ENCODE measurements around the gene ISL1. TPM values are rescaled to one million over a fixed set of nuclear protein-coding genes. Genes with fewer than 3 reads are reported as not detected.

Gene ISL1
- total RNA-seq, 2 experiments from 2014 or later = not detected

DNA sequence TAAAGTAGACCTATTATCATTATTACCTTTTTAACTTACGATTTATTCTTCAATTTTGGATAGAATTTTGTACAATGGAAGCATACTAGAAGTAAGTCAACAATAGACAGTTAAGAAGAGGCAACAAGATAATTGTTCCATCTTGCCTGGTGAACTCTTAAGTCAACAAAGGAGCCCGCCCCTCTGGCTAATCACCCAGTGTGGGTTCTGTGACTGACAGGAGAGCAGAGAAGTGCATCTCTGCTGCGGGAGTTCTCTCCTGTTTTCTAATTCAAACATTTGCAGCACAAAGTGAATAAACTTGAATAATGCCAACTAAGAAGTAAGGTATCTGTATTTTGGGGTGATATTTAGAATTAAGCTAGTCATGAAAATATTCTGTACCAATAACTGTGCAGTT, 6.7 kb upstream of the ISL1 start:
- no peaks in the 10 kb centered on the region for H3K36me3 ChIP-seq (ENCODE audit: insufficient read depth, low read length)
- no peak overlapping the region for H3K4me2 ChIP-seq (ENCODE audit: low read length)
- ChIA-PET CTCF (ENCODE audit: unreplicated experiment) (no interaction called here), POLR2A (no interaction called here)
- H3K4me1 ChIP-seq (ENCODE audit: insufficient read depth, low read length, poor library complexity, severe bottlenecking) = no peaks in the 10 kb centered on the region
- no peaks in the 10 kb centered on the region for H3K9me2 ChIP-seq (ENCODE audit: insufficient read depth, low read length)
- TF ChIP-seq EZH2phosphoT487 (IDR thresholded peaks at IDR 0.05; ENCODE audit: borderline replicate concordance, low read depth, low read length) = no peak
- TF ChIP-seq, protein P1, sequence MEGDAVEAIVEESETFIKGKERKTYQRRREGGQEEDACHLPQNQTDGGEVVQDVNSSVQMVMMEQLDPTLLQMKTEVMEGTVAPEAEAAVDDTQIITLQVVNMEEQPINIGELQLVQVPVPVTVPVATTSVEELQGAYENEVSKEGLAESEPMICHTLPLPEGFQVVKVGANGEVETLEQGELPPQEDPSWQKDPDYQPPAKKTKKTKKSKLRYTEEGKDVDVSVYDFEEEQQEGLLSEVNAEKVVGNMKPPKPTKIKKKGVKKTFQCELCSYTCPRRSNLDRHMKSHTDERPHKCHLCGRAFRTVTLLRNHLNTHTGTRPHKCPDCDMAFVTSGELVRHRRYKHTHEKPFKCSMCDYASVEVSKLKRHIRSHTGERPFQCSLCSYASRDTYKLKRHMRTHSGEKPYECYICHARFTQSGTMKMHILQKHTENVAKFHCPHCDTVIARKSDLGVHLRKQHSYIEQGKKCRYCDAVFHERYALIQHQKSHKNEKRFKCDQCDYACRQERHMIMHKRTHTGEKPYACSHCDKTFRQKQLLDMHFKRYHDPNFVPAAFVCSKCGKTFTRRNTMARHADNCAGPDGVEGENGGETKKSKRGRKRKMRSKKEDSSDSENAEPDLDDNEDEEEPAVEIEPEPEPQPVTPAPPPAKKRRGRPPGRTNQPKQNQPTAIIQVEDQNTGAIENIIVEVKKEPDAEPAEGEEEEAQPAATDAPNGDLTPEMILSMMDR (conservative IDR thresholded peaks at IDR 0.05; ENCODE audit: low read length) = no peak
- no peak overlapping the region for H3K4me3 ChIP-seq (ENCODE audit: low read depth, low read length, poor library complexity, severe bottlenecking)
- no peak overlapping the region for H3K27ac ChIP-seq (ENCODE audit: low read depth, low read length, poor library complexity, severe bottlenecking)
- H3K9me3 ChIP-seq (ENCODE audit: low read length) = no peaks in the 10 kb centered on the region
- DNase-seq (ENCODE audit: low spot score) = no peak
- intact Hi-C loops (cut with micrococcal nuclease; ENCODE audit: unreplicated experiment) = loop anchor here (10.0 kb wide), 1 partner anchor 412 kb away; no protein-coding TSS in a partner anchor
- BruUV-seq (replicated peaks) = no TSS peak
- H2AFZ ChIP-seq (ENCODE audit: low read length) = no peak overlapping the region
- no peaks in the 10 kb centered on the region for H3K79me2 ChIP-seq (ENCODE audit: insufficient read depth, low read depth, low read length)
- H4K20me1 ChIP-seq (ENCODE audit: insufficient read depth, low read length) = no peaks in the 10 kb centered on the region

DNA sequence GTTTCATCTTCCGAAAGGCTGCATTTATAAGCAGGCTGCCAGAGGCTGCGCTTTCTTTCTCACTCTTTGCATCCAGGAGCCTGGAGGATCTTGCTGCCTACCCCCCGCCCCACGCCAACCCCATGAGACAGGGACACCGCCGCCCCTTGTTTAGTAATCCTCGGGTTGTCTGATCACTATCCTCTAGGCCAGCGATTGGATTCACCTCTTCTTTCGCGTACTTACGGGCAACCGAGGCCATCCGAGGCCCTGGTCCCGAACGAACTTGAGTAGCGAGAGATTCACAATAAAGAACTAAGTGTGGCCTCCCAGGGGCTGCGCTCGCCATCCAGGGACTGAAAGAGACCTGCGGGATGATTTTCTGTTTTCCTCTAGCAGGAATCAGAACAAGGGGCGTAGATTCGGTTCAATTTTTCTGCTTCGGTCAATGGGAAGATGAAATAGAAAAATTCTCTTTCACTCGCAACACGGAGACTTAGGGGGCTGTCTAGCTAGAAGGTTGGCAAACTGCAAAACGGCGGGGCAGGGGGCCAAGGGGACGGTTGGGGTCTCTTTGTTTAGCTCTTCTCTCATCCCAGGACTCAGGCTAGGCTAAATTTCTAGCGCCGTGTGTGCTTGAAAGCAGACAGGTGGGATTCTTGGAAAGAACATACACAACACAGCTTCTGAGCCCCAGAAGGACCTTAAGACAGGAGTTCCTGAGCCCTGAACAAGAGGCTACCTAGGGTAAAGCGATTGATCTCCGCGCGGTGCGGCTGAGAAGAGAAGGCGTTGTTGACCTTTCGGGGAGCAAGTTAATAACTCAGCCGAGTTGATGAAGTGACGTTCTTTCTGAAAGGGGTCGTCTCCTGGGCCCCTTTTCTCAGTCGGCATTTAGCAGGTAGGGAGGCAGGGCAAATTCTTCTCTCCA, 5.8 kb upstream of the ISL1 start:
- no TSS peak for BruUV-seq (replicated peaks)
- no peaks in the 10 kb centered on the region for H3K79me2 ChIP-seq (ENCODE audit: insufficient read depth, low read depth, low read length)
- no peaks in the 10 kb centered on the region for H3K4me1 ChIP-seq (ENCODE audit: insufficient read depth, low read length, poor library complexity, severe bottlenecking)
- no peaks in the 10 kb centered on the region for H3K9me2 ChIP-seq (ENCODE audit: insufficient read depth, low read length)
- no peaks in the 10 kb centered on the region for H3K9me3 ChIP-seq (ENCODE audit: low read length)
- H3K4me3 ChIP-seq (ENCODE audit: low read depth, low read length, poor library complexity, severe bottlenecking) = no peak overlapping the region
- POLR2A ChIA-PET = no interaction called here
- H3K4me2 ChIP-seq (ENCODE audit: low read length) = no peak overlapping the region
- intact Hi-C loops (cut with micrococcal nuclease; ENCODE audit: unreplicated experiment) = loop anchor here (10.0 kb wide), 1 partner anchor 413 kb away; no protein-coding TSS in a partner anchor
- no peak overlapping the region for H3K27ac ChIP-seq (ENCODE audit: low read depth, low read length, poor library complexity, severe bottlenecking)
- TF ChIP-seq EZH2phosphoT487 (IDR thresholded peaks at IDR 0.05; ENCODE audit: borderline replicate concordance, low read depth, low read length) = no peak
- TF ChIP-seq, protein P1 (conservative IDR thresholded peaks at IDR 0.05; ENCODE audit: low read length) = no peak
- no peak overlapping the region for H2AFZ ChIP-seq (ENCODE audit: low read length)
- CTCF ChIA-PET (ENCODE audit: unreplicated experiment) = no interaction called here
- H4K20me1 ChIP-seq (ENCODE audit: insufficient read depth, low read length) = no peaks in the 10 kb centered on the region
- no peaks in the 10 kb centered on the region for H3K36me3 ChIP-seq (ENCODE audit: insufficient read depth, low read length)
- no peak for DNase-seq (ENCODE audit: low spot score)

DNA sequence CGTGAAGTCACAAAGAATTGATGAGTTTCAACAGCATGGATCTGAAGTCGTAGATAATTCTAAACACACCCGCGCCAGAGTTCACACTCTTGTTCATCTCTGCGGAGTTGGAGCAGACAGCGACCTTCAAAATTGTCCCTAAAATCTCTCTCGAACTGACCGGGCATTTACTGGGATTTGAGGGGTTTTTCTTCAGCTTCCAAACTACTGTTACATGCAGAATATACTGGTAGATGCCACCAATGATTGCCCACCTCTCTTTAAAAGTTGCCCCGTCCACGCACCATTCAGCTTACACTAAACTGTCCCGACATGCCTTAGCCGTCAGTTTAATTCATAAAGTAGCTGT, 5.2 kb upstream of the ISL1 start:
- Histone ChIP-seq H3K36me3 (ENCODE audit: insufficient read depth, low read length) (no peaks in the 10 kb centered on the region), H2AFZ (ENCODE audit: low read length) (no peak overlapping the region), H3K9me2 (ENCODE audit: insufficient read depth, low read length) (no peaks in the 10 kb centered on the region), H3K4me1 (ENCODE audit: insufficient read depth, low read length, poor library complexity, severe bottlenecking) (no peaks in the 10 kb centered on the region), H3K9me3 (ENCODE audit: low read length) (no peaks in the 10 kb centered on the region), H3K27ac (ENCODE audit: low read depth, low read length, poor library complexity, severe bottlenecking) (no peak overlapping the region), H3K4me2 (ENCODE audit: low read length) (no peak overlapping the region), H4K20me1 (ENCODE audit: insufficient read depth, low read length) (no peaks in the 10 kb centered on the region), H3K4me3 (ENCODE audit: low read depth, low read length, poor library complexity, severe bottlenecking) (no peak overlapping the region), H3K79me2 (ENCODE audit: insufficient read depth, low read depth, low read length) (no peaks in the 10 kb centered on the region)
- TF ChIP-seq, protein P1 (conservative IDR thresholded peaks at IDR 0.05; ENCODE audit: low read length) = no peak
- no peak for TF ChIP-seq EZH2phosphoT487 (IDR thresholded peaks at IDR 0.05; ENCODE audit: borderline replicate concordance, low read depth, low read length)
- ChIA-PET CTCF (ENCODE audit: unreplicated experiment) (no interaction called here), POLR2A (no interaction called here)
- no TSS peak for BruUV-seq (replicated peaks)
- intact Hi-C loops (cut with micrococcal nuclease; ENCODE audit: unreplicated experiment) = loop anchor here (10.0 kb wide), 1 partner anchor 413 kb away; no protein-coding TSS in a partner anchor
- no peak for DNase-seq (ENCODE audit: low spot score)

All from OCI-LY7 (cell line).